ENCODE data around the gene CDK5.
"Not testable (repeated sequence)": the region's sequence is repeated elsewhere in the genome, so short reads cannot be mapped to it uniquely, and the experiment has no call there.

Gene CDK5

DNA sequence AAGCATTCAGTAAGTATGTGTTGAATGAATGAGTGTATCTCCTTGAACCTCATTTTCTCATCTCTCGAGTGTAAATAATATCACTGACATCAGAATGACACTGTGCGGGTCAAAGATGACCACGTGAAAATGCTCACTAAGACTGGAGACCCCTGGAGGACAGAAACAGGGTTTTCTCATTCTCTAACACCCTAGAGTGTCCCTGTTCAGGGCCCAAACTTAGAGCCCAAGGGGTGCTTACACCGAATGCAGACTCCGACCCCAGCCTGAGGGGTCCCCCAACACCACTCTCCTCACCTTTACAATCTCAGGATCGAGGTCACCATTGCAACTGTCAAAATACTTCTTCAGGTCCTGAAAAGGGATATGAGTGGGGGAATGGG, 1.4 kb downstream of the CDK5 start:
- no peak for DNase-seq

DNA sequence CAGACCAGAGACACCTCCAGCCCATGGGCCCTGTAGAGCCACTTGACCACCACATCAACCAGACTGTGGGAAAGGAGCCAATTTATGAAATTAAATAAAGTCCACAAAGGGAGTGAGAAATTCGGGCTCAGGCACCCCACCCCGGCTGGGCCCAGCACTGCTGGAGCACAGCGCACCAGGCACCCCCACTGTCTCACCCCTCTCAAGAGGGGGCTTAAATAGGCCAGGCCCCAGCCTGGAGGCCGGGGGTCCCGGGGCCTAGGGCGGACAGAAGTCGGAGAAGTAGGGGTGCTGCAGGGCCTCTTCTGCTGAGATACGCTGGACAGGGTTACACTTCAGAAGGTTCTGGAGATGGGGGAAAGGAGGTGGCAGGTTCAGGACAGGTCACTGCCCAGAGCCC, 3.9 kb downstream of the CDK5 start:
- no peak for DNase-seq

DNA sequence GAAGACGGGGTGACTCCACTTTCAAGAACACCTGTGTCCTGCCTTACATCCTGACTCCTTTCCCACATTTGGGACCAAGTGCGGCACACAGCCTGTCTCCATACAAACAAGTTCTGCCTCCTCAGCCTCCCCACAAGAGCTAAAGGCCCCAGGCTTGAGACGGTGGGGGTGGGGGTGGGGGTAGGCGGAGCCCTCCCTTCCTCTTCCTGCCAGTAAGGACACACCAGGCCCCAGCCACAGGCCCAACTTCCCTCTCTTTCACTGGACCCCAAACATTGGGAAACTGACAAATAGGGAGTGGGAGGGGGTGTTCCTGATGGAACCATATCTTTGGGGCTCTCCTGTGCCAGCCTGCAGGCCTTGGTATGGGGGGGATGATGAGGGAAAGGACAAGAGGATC, 4.6 kb downstream of the CDK5 start:
- no peak for DNase-seq

DNA sequence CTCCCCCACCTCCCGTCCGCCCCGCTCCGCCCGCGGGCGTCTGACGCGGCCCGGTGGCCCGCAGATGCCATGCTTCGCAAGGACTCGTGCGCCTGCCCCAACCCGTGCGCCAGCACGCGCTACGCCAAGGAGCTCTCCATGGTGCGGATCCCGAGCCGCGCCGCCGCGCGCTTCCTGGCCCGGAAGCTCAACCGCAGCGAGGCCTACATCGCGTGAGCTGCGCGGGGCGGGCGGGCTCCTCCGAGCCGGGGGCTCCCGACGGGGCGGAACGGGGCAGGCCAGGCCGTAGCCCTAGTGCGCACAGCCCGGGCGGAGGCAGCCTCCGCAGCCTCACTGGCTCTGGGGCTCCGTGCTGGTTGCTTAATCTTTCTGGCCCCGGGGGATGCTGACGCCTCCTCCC, 6.6 kb downstream of the CDK5 start:
- DNase-seq: no peak

DNA sequence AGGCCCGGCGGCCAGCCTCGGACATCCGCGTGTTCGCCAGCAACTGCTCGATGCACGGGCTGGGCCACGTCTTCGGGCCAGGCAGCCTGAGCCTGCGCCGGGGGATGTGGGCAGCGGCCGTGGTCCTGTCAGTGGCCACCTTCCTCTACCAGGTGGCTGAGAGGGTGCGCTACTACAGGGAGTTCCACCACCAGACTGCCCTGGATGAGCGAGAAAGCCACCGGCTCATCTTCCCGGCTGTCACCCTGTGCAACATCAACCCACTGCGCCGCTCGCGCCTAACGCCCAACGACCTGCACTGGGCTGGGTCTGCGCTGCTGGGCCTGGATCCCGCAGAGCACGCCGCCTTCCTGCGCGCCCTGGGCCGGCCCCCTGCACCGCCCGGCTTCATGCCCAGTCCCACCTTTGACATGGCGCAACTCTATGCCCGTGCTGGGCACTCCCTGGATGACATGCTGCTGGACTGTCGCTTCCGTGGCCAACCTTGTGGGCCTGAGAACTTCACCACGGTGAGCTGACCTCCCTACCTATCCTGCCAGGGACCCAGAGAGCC, 8.7 kb downstream of the CDK5 start:
- no peak for DNase-seq

DNA sequence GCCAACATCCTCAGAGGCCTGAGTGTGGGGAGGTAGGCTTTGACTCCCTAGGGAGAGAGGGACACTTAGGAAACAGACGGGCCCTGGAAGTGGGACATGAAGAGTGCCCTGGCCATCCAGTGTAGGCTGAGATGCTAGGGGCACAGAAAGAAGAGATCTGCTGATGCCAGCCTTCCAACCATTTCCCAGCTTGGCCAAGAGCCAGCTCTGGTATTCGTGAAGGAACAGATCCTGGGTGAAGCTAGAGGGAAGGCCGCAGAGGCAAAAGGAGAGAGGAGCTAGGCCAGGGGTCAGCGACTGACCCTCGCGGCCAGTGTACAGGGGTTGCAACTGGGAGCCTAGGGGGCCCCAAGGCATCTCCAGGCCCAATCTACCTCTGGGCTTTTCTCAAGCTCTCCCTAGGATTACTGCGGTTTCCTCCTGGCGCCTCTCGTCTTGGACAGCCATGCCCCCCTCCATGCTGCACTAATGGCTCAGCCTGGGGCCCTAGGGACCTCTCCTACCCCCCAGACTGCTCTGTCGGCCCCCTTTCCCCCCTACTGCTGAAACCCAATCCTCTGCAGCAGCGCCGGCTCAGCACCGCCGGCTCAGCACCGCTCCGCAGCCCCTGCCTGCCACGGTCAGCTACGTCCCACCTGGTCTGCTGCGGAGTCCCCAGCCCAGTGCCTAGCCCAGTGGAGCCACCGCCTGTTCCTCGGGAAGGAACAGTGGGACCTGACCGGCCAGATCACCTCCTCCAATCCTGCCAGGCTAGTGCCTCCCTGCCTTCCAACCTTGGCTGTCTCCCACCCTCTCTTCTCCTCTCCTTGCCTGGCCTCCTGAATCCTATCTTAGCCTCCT, 9.5 kb downstream of the CDK5 start, which contains the start of gene ASIC3:
Gene ASIC3 (plus strand): TSS at position 556 of the 840 bp plus-strand sequence. CDS start 355 bp downstream, outside the sequence.
- no peak for DNase-seq

DNA sequence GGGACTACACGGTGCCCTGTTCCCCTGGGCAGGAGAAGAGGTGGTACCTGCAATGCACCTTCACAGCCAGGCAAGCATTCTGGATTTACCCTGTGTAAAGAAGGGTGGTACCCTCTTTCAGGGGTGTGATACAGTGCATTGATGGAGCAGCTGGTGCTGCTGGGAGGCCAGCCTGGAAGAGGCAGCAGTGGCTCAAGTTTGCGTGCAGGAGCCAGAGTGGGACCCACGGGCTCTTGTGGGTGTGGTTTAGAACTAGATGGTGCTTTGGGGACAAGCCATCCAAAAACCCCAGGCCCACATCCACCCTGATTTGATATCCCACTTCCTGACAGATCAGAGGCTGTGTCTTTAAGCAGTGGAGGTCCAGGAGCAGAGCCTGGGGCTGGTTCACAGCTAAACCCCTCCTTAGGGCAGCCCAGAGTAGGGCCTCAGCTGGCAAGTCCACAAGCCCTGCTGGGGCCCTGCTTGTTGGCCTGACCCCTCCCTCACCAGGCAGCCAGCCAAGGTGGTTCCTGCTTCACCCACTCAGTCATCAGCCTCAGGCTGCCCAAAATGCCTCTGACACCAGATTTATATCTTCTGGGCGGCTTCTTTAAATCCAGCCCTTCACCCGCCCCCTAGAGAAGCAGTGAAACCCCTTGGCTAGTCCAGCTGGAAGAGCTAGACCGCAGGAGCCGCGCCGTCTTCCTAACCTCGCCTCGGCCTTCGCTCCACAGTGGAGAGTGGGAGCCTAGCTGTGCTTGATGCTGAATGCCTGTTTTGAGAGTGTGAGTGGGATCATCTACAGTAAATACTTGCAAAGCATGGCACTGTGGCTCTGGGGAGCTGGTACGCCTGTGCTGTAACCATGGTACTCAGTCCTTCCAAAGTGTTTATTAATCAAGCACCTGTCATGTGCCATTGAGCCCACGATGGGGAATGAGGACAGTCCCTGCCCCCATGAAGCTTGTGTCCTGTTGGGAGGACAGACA, 10.8 kb downstream of the CDK5 start:
- DNase-seq: no peak

DNA sequence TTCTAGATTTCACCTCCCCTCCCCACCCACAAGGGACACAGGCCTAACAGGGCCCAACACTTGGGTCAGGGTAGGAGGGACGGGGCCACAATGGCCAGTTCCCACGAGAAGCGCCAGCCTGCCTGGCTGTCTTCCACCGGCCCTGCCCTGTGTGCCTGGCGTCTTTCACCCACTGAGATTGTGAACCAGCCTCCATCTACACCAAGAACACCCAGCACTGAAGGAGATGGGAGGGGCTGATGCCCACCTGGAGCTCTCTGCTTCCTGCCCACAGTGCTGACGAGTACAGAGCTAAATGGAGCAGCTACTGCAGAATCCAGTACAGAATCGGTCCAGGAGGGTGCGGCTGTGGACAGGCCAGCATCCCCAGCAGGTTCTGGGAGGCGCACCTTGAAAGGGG, 11.7 kb downstream of the CDK5 start:
- no peak for DNase-seq

DNA sequence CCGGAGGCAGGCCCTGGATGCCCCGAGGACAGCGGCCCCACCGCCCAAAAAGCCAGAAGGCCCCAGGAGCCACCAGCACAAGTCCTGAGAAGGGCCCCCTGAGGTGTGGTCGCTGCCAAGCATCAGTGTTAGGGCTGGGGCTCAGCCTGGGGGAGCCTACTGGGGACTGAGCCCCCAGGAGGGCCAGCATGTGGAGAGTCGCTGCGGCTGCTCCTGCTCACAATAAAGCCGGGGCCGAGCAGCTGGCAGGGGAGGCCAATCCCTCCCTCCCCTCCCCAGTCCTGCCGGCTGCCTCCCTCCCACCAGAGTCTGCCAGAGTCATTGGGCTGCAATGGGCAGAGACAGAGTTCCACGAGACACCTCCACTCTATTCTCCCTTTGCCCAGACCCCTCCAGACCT, 12.4 kb downstream of the CDK5 start:
- DNase-seq: no peak

DNA sequence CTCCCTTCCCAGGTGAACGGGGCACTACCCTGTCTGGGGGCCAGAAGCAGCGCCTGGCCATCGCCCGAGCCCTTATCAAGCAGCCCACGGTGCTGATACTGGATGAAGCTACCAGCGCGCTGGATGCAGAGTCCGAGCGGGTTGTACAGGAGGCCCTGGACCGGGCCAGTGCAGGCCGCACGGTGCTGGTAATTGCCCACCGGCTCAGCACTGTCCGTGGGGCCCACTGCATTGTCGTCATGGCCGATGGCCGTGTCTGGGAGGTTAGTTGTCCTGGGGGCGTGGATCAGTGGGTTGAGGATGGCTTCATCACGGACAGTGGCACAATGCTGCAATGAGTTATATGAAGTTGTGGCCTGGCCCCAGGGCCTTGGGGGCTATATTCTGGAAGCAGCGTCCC, 13.7 kb downstream of the CDK5 start:
- DNase-seq: no peak

DNA sequence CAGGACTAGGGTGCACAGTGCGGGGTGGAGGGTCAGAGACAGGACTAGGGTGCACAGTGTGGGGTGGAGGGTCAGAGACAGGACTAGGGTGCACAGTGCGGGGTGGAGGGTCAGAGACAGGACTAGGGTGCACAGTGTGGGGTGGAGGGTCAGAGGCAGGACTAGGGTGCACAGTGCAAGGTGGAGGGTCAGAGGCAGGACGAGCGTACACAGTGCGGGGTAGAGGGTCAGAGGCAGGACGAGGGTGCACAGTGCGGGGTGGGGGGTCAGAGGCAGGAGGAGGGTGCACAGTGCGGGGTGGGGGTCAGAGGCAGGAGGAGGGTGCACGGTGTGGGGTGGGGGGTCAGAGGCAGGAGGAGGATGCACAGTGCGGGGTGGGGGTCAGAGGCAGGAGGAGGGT, 14.2 kb downstream of the CDK5 start:
- not testable (repeated sequence) for DNase-seq

DNA sequence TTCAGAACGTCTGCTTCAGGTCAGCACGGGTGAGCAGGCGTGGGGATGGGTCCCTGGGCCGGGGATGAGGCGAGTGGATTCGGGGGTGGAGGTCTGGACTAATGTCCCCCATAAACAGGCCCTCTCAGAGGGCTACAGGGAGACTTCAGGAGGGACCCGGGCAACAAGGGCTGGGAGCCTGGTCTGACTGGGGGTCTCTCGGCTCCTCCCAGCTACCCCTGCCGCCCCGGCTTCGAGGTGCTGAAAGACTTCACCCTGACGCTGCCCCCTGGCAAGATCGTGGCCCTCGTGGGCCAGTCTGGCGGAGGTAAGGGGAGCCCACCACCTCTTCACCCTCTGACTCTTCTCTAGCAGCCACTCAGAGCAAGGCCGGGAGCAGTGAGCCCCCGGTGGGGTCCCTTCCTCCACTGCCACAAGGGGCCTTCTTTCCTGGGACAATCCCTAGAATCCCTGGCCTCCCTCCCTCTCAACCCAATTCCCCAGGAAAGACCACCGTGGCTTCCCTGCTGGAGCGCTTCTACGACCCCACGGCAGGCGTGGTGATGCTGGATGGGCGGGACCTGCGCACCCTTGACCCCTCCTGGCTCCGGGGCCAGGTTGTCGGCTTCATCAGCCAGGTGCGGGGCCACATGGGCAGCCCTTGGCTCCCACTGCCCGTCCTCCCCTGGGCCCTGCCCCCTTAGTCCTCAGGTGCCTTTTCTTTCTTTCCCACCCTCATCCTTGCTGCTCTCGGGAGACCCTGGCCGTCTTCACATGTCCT, 16.9 kb downstream of the CDK5 start:
- no peak for DNase-seq

DNA sequence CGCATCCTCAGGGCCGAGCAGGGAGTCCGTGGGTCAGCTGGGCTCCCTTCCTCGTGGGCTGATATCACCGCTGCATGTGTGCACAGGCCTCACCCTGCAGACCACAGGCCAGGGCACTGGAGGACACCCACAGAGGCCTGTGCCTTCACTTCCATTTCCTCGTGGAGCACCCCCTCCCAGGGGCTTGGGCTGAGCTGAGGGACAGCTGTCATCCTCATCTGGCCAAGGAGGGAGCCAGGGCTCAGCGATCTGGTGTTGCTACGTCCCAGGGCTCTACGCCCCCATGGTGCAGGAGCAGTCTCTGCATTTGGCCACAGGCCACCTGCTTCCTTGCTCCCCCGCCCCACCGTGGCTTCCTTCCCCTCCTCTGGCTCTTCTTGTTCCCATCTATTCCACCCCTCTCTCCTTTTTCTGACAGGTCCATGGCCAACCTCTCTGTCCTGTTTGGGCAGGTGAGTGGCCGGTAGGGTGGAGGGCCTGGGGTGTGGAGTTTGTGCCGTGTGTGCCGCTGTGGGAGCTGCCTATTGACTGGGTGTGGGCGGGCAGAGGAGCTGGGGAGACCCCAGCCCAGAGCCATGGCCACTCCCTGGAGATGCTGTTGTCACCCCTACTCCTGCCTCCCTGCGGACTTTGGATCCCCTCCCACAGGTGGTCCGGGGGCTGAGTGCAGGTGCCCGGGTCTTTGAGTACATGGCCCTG, 17.7 kb downstream of the CDK5 start:
- no peak for DNase-seq

DNA sequence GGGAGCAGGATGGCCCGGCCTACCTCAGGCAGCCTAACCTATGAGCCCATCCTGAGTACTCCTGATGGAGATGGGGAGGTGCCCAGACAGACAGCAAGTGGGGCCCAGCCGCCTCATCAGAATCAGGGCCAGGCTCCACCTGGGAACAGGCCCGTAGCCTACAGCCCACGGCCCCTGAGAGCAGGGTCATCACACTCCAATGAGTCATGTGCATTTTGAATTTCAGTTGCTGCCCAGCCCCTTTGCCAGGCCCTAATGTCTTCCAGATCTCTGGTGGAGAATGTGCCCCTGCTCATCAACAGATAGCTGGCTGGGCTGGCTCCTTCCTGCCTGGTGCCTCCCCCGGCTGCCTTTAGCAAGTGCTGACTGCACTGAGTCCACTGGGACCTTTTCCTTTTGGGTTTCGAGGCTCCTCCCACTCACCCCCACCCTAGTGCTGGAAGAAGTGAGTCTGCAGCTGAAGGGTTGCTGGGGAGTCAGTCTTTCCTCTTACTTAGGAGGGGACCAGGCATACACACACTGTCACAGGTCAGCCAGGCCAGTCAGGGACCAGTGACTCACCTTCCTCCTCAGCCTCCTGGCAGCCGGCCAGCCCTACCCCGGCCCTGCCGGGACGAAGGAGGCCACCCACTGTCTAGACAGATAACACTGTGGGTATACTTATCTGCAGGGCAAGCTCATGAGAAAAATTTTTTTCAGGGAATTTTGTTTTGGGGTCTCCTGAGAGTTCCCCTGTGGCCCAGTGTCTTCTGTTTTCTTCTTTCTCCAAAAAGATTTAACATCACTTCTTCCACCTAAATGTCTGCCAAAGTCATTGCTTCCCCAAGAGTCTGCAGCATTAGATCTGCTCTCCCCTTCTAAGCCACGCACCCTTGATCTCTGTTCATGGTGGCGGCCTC, 18.5 kb downstream of the CDK5 start:
- DNase-seq: no peak

DNA sequence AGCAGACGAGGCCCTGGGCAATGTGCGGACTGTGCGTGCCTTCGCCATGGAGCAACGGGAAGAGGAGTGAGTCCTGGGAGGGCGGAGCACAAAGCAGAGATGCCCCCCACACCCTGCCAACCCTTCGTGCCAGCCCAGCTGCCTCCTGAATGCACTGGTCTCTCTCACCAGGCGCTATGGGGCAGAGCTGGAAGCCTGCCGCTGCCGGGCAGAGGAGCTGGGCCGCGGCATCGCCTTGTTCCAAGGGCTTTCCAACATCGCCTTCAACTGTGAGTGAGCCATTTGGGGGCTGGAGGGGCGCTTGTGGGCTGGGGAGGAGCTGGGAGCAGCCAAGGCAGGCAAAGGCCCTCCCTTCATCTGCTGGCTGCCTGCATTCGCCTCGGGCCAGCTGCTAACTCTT, 21.8 kb downstream of the CDK5 start:
- DNase-seq: no peak

DNA sequence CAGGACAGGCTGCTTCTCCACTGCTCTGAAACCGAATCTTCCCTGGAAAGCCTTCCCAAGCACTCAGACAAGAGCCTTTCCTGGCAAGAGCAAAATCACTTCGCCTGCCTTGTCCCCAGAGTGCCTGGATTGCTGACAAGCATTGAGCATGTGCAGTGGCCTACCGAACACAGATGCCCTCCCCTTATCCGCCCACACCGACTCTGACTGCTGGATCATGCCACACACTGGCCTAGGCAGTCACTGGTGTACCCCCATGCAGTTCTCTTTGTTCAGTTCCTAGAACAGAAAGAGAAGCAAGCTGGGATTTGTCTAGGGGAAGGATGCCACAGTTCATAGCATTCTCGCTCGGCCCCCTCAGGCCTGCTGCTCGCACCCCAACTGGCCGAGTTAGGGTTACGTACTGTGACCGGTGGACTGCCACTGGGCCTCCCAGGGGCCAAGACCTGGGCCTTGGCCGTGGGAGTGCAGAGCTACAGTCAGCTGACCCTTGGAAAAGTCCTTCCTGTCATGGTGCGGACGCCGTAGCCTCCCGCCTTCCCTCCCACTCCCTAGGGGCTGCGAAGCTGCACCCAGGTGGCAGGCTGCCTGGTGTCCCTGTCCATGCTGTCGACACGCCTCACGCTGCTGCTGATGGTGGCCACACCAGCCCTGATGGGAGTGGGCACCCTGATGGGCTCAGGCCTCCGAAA, 22.5 kb downstream of the CDK5 start:
- DNase-seq: no peak

DNA sequence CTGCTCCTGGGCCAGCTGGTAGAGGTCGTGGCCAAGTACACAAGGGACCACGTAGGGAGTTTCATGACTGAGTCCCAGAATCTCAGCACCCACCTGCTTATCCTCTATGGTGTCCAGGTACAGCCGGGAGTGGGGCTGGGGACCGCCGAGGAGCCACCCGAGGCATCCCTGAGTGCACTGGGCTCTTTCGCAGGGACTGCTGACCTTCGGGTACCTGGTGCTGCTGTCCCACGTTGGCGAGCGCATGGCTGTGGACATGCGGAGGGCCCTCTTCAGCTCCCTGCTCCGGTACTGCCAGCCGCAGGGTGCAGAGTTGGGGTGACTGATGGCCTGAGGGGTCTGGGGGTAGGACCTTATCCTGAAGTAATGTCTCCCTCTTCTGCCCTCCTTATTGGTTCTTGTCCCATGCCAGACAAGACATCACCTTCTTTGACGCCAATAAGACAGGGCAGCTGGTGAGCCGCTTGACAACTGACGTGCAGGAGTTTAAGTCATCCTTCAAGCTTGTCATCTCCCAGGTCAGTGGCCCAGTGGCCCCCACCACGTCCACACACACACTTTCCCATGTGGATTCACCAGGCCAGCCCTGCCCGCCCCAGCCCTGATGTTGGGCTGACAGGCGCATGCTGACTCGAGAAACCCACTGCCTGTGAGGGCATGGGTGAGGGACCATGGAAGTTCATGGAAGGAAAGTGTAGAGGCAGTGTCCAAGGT, 23.2 kb downstream of the CDK5 start:
- DNase-seq: no peak

DNA sequence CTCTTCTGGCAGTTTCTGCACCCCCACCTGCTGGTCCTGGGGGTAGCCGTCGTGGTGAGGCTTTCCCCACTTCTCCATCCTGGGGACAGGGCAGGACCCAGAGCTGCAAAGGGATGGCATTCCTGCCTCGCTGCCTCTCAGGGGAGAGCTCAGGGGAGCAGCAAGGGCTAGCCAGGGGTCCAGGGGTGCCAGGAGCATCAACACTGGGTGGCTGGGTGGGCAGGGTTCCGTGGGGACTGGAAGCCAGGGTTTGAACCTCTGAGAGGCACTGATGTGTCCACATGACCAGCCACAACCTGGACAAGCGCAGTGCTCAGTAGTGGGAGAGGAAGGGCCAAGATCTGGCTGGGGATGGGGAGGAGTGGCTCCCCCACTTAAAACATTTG, 23.8 kb downstream of the CDK5 start:
- DNase-seq: no peak

DNA sequence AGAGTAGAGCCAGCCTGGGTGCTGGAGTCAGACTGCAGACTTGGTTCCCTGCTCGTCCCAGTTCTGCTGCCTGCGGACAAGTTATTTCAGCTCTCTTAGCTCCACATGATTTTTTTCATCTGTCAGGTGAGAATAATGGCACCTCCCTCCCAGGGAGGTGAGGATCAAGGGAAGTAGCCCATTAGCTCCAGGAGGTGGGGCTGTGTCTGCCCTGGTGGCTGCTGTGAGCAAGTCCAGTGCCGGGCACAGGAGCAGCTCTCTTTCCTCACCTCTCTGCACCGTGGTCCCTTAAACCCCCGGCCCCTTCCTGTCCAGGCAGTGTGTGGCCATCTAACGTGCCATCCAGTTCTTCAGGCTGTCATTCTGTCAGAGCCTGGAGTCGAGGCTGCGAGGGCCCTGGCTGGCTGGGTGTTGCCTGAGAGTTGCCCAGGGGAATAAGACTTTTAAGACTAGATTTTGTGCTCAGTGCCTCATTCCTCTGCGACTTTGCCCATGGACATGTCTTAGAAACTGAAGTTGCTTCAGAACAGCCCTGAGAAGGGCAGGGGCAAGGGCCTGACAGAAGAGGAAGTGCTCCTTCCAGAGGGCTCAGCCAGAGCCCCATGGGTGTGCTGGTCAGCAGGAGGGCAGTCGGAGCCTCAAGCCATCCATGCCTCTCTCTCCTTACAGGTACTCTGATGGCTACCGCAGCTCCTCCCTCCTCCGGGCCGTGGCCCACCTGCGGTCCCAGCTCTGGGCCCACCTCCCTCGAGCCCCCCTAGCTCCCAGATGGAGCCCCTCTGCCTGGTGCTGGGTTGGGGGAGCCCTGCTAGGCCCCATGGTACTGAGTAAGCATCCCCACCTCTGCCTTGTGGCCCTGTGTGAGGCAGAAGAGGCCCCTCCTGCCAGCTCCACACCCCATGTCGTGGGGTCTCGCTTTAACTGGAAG, 24.5 kb downstream of the CDK5 start:
- DNase-seq: no peak
